ENCODE data around the gene CASQ1.

The CASQ1 gene

GRCh38 chr1:160189649-160190625, at the start of gene CASQ1:
Gene CASQ1 (plus strand): TSS chr1:160190575. CDS start chr1:160190752, 177 bp downstream.
- no peak for DNase-seq (ENCODE audit: low read depth in 2 of 2)

- no peak for DNase-seq (ENCODE audit: low read depth in 2 of 2)
Measured at GRCh38 chr1:160143695-160144094, 46.7 kb upstream of the CASQ1 start.

DNA sequence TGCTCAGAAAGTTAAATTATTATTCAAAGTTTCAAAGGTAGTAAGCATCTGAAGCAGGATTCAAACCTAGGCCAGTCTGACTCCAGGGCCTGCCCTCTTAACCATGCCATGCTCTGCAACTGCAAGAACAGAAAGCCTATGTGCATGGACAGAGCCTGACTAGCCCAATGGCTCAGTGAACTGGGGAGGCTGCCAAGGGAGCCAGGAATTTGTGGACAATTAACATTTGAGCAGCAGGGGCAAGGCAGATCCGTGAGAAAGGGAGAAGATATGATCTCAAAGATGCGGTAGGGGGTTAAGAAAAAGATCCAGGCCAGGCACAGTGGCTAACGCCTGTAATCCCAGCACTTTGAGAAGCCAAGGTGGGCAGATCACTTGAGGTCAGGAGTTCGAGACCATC, 45.5 kb upstream of the CASQ1 start:
- DNase-seq (ENCODE audit: low read depth in 2 of 2), result no peak

- DNase-seq (ENCODE audit: low read depth in 2 of 2), result no peak
Measured at GRCh38 chr1:160146107-160146506, 44.3 kb upstream of the CASQ1 start.

GRCh38 chr1:160148121-160148520, 42.3 kb upstream of the CASQ1 start:
- no peak for DNase-seq (ENCODE audit: low read depth in 2 of 2)

DNA sequence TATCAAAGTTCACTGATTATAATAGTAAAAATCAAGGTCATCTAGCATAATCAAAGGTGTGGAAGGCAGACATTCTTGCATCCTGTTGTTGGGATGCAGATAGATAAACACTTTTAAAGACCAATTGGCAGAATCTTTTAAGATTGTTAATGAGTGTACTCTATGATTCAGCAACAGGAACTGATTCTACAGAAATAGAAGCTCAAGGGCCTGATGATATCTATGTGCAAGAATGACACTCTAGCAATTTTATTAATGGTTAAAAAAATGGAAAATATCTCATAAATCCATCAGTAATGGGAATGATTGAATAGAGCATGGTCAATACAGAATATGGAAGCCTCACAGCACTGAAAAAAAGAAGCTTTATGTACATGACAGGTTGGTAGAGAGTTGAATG, 41.1 kb upstream of the CASQ1 start:
- DNase-seq (ENCODE audit: low read depth in 2 of 2), result no peak

DNA sequence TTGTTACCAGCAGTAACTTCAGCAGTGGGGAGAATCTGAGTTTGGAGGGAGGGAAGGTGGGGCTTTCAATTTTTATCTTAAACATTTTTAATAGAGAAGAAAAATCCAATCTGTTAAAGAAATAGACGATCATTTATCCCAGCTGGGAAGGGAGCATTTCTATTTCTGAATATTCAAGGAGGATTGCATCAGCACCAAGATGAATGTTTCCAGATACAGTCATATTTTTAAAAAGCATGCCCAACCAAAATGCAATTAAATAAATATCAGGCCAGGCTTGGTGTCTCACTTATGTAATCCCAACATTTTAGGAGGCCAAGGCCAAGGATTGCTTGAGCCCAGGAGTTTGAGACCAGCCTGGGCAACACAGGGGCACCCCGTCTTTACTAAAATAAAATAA, 40.7 kb upstream of the CASQ1 start:
- no peak for DNase-seq (ENCODE audit: low read depth in 2 of 2)

GRCh38 chr1:160151303-160151702, 39.1 kb upstream of the CASQ1 start, which contains the start of gene ATP1A4:
Gene ATP1A4 (plus strand): TSS chr1:160151603. CDS start chr1:160152041, 438 bp downstream.
- no peak for DNase-seq (ENCODE audit: low read depth in 2 of 2)

DNA sequence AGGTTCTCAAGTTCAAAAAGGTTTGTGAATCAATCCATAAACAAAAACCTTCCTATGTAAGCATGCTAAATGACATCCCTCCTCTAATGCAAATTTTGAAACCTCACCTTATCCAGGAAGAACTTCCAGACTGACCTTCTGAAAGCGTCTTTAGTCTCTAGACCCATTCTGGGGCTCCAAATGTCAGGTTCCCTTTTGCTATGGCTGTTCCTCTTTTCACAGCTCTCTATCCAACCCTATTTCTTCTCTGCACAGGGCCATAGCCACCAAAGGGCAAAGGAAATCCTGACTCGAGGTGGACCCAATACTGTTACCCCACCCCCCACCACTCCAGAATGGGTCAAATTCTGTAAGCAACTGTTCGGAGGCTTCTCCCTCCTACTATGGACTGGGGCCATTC, 35.6 kb upstream of the CASQ1 start:
- no peak for DNase-seq (ENCODE audit: low read depth in 2 of 2)

DNA sequence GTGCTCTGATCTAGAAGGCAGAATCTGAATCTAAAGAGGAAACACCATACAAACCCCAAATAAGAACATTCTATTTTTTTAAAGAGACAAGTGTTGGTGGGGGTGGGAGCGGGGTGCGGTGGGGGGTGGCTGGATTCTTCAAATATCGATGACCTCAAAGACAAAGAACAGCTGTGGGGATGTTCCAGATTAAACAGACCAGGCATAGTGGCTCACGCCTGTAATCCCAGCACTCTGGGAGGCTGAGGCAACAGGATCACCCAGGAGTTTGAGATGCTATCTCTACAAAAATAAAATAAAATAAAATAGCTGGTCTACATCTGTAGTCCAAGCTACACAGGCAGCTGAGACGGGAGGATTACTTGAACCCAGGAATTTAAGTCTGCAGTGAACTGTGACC, 34.0 kb upstream of the CASQ1 start:
- no peak for DNase-seq (ENCODE audit: low read depth in 2 of 2)

DNA sequence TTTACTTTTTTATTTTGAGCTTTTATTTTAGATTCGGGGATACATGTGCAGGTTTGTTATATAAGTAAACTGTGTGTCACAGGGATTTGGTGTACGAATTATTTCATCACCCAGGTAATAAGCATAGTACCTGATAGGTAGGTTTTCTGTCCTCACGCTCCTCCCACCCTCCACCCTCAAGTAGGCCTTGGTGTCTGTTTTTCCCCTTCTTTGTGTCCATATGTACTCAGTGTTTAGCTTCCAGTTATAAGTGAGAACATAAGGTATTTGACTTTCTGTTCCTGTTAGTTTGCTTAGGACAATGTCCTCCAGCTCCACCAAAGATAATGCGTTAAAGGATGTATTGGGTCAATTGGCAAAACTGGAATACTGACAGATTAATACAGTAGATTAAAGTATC, 33.2 kb upstream of the CASQ1 start:
- no peak for DNase-seq (ENCODE audit: low read depth in 2 of 2)

DNA sequence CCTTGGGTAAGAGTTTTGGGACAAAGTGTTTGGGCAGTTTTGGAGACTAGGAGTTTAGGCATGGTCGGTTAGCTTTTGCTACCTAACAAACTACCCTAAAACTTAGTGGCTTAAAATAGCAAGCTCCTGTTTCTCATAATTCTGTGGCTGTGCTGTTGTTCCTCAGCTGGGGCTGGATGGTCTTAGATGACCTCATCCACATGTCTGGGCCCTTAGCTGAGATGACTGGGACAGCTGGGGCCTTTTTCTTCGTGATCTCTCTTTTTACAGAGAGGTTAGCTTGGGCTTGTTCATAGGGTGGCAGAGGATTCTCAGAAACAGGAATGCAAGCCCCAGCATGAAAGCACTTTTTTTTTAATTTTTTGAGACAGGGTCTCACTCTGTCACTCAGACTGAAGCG, 32.3 kb upstream of the CASQ1 start:
- no peak for DNase-seq (ENCODE audit: low read depth in 2 of 2)

GRCh38 chr1:160158534-160158933, 31.8 kb upstream of the CASQ1 start:
- no peak for DNase-seq (ENCODE audit: low read depth in 2 of 2)

DNA sequence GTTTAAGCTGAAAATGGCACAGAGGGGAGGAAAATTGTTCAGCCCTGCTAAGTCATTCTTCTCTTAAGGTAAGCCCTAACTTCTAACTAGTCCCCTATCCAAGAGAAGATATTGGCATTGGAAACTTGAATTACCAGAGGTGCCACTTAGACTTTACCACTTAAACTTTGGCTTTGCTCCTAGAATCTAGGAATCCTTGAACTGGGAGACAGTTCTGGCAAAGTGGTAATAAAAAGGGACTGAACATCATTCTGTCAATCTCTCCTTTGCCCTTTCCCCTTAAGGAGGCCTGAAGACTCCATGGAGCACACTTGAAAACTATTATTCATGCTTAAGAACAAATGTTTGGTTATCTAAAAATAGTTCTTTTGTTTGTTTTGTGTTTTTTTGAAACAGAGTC, 30.5 kb upstream of the CASQ1 start:
- DNase-seq (ENCODE audit: low read depth in 2 of 2), result no peak

DNA sequence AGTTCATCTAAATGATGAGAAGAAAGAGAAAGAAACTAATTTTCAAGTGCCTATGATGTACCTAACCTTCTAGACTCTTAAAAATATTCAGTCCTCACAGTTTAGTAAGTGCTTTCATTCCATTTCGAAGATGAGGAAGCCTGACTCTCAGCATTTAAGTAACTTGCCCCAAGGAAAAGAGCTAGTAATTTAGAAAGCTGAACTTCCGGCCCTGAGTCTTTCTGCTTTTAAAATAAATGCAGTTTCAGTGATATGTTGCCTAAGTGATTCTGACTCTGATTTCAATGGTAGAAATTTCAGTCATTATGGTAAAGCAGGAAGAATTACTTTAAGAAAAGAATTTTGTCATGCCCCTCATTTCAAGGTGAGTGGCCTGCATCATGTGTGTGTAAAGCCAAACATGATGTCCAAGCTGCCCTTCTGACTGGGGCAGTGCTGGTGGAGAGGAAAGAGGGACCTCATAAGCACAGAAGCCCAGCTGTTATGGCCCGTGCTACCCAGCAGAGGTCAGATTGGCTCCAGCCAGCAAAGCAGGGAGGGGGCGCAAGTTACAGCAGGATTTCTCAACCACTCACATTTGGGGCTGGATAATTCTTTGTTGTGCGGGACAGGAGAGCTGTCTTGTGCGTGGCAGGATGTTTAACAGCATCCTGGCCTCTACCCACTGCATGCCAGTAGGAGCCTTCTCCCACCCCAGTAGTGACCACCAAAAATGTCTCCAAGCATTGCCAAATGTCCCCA, 28.2 kb upstream of the CASQ1 start:
- DNase-seq (ENCODE audit: low read depth in 2 of 2), result no peak

GRCh38 chr1:160162931-160163330, 27.4 kb upstream of the CASQ1 start:
- no peak for DNase-seq (ENCODE audit: low read depth in 2 of 2)

DNA sequence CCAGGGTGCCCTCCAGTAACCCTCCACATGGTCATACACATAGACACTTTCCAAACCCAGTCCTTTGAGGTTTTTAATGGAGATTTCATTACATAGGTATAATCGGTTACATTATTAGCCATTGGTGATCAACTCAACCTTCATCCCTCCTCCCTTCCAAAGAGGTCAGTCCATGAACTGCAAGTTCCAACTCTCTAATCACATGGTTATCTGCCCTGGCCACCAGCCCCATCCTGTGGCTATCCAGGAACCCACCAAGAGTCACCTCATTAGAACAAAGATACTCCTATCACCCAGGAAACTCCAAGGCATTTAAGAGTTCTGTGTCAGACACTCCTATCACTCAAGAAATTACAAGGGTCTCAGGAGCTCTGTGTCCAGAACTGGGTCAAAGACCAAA, 26.8 kb upstream of the CASQ1 start:
- DNase-seq (ENCODE audit: low read depth in 2 of 2), result no peak

DNA sequence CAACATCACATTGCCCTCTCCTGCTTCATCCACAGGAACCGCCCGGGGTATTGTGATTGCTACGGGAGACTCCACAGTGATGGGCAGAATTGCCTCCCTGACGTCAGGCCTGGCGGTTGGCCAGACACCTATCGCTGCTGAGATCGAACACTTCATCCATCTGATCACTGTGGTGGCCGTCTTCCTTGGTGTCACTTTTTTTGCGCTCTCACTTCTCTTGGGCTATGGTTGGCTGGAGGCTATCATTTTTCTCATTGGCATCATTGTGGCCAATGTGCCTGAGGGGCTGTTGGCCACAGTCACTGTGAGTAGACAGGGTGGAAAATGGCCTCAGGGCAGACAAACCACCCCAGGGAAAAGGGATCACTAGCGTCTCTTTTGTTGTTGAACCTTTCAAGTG, 26.3 kb upstream of the CASQ1 start:
- no peak for DNase-seq (ENCODE audit: low read depth in 2 of 2)

- DNase-seq (ENCODE audit: low read depth in 2 of 2), result no peak
Measured at GRCh38 chr1:160166166-160166868, 24.1 kb upstream of the CASQ1 start.

DNA sequence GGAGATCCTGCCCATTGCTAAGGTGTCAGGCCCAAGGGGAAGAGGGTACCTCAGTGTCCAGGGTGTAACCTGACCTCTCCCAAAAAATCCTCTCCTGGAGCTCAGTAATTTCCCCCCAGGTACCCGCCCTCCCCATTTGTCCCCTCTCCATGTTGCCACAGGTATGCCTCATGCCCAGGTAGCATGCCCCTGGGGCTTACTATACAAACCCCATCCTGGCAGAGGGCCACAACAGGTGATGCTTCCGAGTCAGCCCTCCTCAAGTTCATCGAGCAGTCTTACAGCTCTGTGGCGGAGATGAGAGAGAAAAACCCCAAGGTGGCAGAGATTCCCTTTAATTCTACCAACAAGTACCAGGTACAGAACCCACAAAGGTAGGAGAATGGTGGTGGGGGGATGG, 23.3 kb upstream of the CASQ1 start:
- DNase-seq (ENCODE audit: low read depth in 2 of 2), result no peak

DNA sequence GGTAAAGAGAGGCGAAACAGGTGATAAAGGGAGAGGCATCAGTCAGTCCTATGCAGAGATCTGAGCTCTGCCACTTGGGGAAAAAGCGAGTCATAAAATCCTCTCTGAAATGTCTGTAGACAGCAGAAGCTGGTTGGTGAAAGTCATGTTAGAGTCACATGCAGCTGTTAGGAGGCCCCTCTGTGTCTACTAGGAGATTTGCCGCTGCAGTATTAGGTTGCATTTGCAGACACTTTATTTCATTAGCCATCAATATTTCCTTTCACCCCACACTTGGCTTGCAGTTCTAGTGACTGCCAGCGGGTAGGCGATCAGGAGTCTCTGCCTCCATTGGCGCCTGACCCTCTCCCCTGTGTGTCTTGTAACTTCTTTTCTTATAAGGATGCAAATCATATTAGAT, 22.8 kb upstream of the CASQ1 start:
- no peak for DNase-seq (ENCODE audit: low read depth in 2 of 2)

- DNase-seq (ENCODE audit: low read depth in 2 of 2), result no peak
Measured at GRCh38 chr1:160168016-160168415, 22.4 kb upstream of the CASQ1 start.

Measured in stimulated activated CD8-positive, alpha-beta memory T cell treated with anti-CD3 and anti-CD28 coated beads, Interleukin-7, amount 100 ng/mL, for 4 hours (primary cell).